ENCODE results near the gene SENP3.

DNA sequence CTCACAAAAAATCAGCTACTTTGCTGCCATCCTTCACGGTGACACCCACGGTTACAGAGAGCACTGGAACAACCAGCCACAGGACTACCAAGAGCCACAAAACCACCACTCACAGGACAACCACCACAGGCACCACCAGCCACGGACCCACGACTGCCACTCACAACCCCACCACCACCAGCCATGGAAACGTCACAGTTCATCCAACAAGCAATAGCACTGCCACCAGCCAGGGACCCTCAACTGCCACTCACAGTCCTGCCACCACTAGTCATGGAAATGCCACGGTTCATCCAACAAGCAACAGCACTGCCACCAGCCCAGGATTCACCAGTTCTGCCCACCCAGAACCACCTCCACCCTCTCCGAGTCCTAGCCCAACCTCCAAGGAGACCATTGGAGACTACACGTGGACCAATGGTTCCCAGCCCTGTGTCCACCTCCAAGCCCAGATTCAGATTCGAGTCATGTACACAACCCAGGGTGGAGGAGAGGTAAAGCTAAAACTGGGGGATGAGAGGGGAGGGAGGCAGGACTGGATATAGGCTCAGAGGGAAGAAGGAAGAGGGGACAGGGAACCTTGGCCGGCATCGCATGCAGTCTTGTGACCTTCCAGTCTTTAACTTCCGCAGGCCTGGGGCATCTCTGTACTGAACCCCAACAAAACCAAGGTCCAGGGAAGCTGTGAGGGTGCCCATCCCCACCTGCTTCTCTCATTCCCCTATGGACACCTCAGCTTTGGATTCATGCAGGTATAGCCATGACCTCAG lies 18.3 kb downstream of the SENP3 start:
- TF ChIP-seq SMC3 (IDR thresholded peaks at IDR 0.05; ENCODE audit: low read depth, low read length) (no peak), RFX5 (IDR thresholded peaks at IDR 0.05; ENCODE audit: low read depth, low read length) (no peak), POLR2A (IDR thresholded peaks at IDR 0.05; ENCODE audit: low read depth, low read length) (no peak), MAZ (IDR thresholded peaks at IDR 0.05; ENCODE audit: borderline replicate concordance, low read depth, low read length) (no peak), BHLHE40 (IDR thresholded peaks at IDR 0.05; ENCODE audit: low read depth, low read length) (no peak), CHD1 (IDR thresholded peaks at IDR 0.05; ENCODE audit: low read depth, low read length) (no peak), CEBPB (IDR thresholded peaks at IDR 0.05; ENCODE audit: low read depth, low read length) (no peak), MAFK (IDR thresholded peaks at IDR 0.05; ENCODE audit: low read depth, low read length) (no peak), NFE2L2 (IDR thresholded peaks at IDR 0.05; ENCODE audit: low read depth, low read length) (no peak), RAD21 (IDR thresholded peaks at IDR 0.05; ENCODE audit: low read length) (no peak), MXI1 (IDR thresholded peaks at IDR 0.05; ENCODE audit: borderline replicate concordance, low read depth, low read length) (no peak)
- TF ChIP-seq, protein P1, sequence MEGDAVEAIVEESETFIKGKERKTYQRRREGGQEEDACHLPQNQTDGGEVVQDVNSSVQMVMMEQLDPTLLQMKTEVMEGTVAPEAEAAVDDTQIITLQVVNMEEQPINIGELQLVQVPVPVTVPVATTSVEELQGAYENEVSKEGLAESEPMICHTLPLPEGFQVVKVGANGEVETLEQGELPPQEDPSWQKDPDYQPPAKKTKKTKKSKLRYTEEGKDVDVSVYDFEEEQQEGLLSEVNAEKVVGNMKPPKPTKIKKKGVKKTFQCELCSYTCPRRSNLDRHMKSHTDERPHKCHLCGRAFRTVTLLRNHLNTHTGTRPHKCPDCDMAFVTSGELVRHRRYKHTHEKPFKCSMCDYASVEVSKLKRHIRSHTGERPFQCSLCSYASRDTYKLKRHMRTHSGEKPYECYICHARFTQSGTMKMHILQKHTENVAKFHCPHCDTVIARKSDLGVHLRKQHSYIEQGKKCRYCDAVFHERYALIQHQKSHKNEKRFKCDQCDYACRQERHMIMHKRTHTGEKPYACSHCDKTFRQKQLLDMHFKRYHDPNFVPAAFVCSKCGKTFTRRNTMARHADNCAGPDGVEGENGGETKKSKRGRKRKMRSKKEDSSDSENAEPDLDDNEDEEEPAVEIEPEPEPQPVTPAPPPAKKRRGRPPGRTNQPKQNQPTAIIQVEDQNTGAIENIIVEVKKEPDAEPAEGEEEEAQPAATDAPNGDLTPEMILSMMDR (conservative IDR thresholded peaks at IDR 0.05; ENCODE audit: low read depth, low read length), result no peak
- TF ChIP-seq, protein P2, sequence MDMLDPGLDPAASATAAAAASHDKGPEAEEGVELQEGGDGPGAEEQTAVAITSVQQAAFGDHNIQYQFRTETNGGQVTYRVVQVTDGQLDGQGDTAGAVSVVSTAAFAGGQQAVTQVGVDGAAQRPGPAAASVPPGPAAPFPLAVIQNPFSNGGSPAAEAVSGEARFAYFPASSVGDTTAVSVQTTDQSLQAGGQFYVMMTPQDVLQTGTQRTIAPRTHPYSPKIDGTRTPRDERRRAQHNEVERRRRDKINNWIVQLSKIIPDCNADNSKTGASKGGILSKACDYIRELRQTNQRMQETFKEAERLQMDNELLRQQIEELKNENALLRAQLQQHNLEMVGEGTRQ (IDR thresholded peaks at IDR 0.05; ENCODE audit: low read depth, low read length), result no peak
- TF ChIP-seq, protein P3, sequence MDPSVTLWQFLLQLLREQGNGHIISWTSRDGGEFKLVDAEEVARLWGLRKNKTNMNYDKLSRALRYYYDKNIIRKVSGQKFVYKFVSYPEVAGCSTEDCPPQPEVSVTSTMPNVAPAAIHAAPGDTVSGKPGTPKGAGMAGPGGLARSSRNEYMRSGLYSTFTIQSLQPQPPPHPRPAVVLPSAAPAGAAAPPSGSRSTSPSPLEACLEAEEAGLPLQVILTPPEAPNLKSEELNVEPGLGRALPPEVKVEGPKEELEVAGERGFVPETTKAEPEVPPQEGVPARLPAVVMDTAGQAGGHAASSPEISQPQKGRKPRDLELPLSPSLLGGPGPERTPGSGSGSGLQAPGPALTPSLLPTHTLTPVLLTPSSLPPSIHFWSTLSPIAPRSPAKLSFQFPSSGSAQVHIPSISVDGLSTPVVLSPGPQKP (IDR thresholded peaks at IDR 0.05; ENCODE audit: borderline replicate concordance, low read depth, low read length), result no peak

Measured in IMR-90 (cell line).